Epithelial cell of proximal tubule (primary cell): Measurements from ENCODE around the gene EPHA2. TPM values are rescaled to one million over a fixed set of nuclear protein-coding genes. Genes with fewer than 3 reads are reported as not detected.
"Not testable (repeated sequence)": the region's sequence is repeated elsewhere in the genome, so short reads cannot be mapped to it uniquely, and the experiment has no call there.

Experiments used
- DNase-seq: peaks from one replicate; pipeline ENCODE4 v3.0.0-alpha.2; 2011; ENCODE audit warnings: low read depth
- H3K4me3 ChIP-seq: 2 replicates; pipeline ENCODE4 v1.5.1; 2011; ENCODE audit warnings: low read depth, mild to moderate bottlenecking, low read length
- CTCF ChIP-seq: conservative IDR thresholded peaks from 2 replicates; pipeline ENCODE4 v1.5.1; 2012; ENCODE audit warnings: low read depth, mild to moderate bottlenecking, low read length
- total RNA-seq: library from RNA; depleted of rRNA; stranded (reverse); fragments of >200 nt; gene quantifications from 2 replicates; pipeline ENCODE4 v1.2.3, GENCODE V29; 2015

The EPHA2 gene
- total RNA-seq, 1 donor from 2014 or later: 112 TPM

- no peak for DNase-seq
- H3K4me3 ChIP-seq: no peak overlapping the region
- no peak for TF ChIP-seq CTCF
Observed at GRCh38 chr1:16199700-16200099, 43.8 kb upstream of the EPHA2 start.

GRCh38 chr1:16199157-16199501 lies 43.3 kb upstream of the EPHA2 start:
- DNase-seq: no peak
- TF ChIP-seq CTCF: no peak

GRCh38 chr1:16198444-16199156 lies 42.7 kb upstream of the EPHA2 start:
- no peak overlapping the region for H3K4me3 ChIP-seq
- no peak for TF ChIP-seq CTCF
- DNase-seq: no peak

More at GRCh38 chr1:16199157-16199501, 43.3 kb upstream of the EPHA2 start:
- H3K4me3 ChIP-seq: no peak overlapping the region

- H3K4me3 ChIP-seq: no peak overlapping the region
- DNase-seq: no peak
- TF ChIP-seq CTCF: no peak
Observed at GRCh38 chr1:16196874-16197273, 41.0 kb upstream of the EPHA2 start.

- DNase-seq, H3K4me3 ChIP-seq: not testable (repeated sequence)
Observed at GRCh38 chr1:16196139-16196538, 40.3 kb upstream of the EPHA2 start.

- no peak overlapping the region for H3K4me3 ChIP-seq
- DNase-seq: no peak
- TF ChIP-seq CTCF: no peak
Observed at GRCh38 chr1:16195518-16195905, 39.6 kb upstream of the EPHA2 start.

- no peak for DNase-seq
- TF ChIP-seq CTCF: no peak
- H3K4me3 ChIP-seq: no peak overlapping the region
Observed at GRCh38 chr1:16191916-16192546, 36.2 kb upstream of the EPHA2 start.
